MM.1S (cell line): ENCODE data around the gene PIGQ.

Experiments used
- DNase-seq: peaks from one replicate; pipeline ENCODE4 v3.0.0-alpha.2; 2015
- H2AFZ ChIP-seq: fragments of 300-600 bp; sonication (generic); 2 replicates; pipeline ENCODE4 v1.6.0; 2016; ENCODE audit warnings: antibody characterized with exemption, low read length
- H3F3A ChIP-seq: fragments of 300-600 bp; sonication (generic); 2 replicates; pipeline ENCODE4 v1.6.1; 2016; ENCODE audit warnings: mild to moderate bottlenecking, antibody characterized with exemption, low read length, moderate library complexity, mixed read lengths; ENCODE audit not compliant: insufficient read depth
- H3K27ac ChIP-seq: fragments of 300-600 bp; sonication (generic); 2 replicates; pipeline ENCODE4 v1.5.1; 2016; ENCODE audit warnings: mild to moderate bottlenecking, low read length
- H3K27me3 ChIP-seq: fragments of 300-600 bp; sonication (generic); replicated peaks from 2 replicates; pipeline ENCODE4 v1.6.0; 2016; ENCODE audit warnings: low read length; ENCODE audit not compliant: insufficient read depth
- H3K36me3 ChIP-seq: fragments of 300-600 bp; sonication (generic); replicated peaks from 2 replicates; pipeline ENCODE4 v1.6.1; 2016; ENCODE audit warnings: mild to moderate bottlenecking, low read length, mixed read lengths; ENCODE audit not compliant: insufficient read depth
- H3K4me1 ChIP-seq: fragments of 300-600 bp; sonication (generic); 2 replicates; pipeline ENCODE4 v1.6.1; 2016; ENCODE audit warnings: low read length, mixed read lengths
- H3K4me2 ChIP-seq: fragments of 300-600 bp; sonication (generic); 2 replicates; pipeline ENCODE4 v1.6.0; 2016; ENCODE audit warnings: low read depth, low read length
- H3K4me3 ChIP-seq: fragments of 300-600 bp; sonication (generic); 2 replicates; pipeline ENCODE4 v1.5.1; 2016; ENCODE audit warnings: low read length, mixed read lengths
- H3K79me2 ChIP-seq: fragments of 300-600 bp; sonication (generic); 2 replicates; pipeline ENCODE4 v1.6.1; 2016; ENCODE audit warnings: mixed run types, low read length, mixed read lengths
- H3K9ac ChIP-seq: fragments of 300-600 bp; sonication (generic); 2 replicates; pipeline ENCODE4 v1.6.1; 2016; ENCODE audit warnings: low read length, mixed read lengths
- H3K9me2 ChIP-seq: fragments of 300-600 bp; sonication (generic); replicated peaks from 2 replicates; pipeline ENCODE4 v1.6.1; 2016; ENCODE audit warnings: mild to moderate bottlenecking, low read length, mixed read lengths; ENCODE audit not compliant: insufficient read depth
- H3K9me3 ChIP-seq: fragments of 300-600 bp; sonication (generic); replicated peaks from 2 replicates; pipeline ENCODE4 v1.6.1; 2016; ENCODE audit warnings: mild to moderate bottlenecking, low read length, mixed read lengths; ENCODE audit not compliant: insufficient read depth
- H4K20me1 ChIP-seq: fragments of 300-600 bp; sonication (generic); 2 replicates; pipeline ENCODE4 v1.6.1; 2016; ENCODE audit warnings: mild to moderate bottlenecking, low read length, moderate library complexity, mixed read lengths; ENCODE audit not compliant: insufficient read depth
- EZH2 ChIP-seq: fragments of 300-600 bp; sonication (generic); optimal IDR thresholded peaks from 2 replicates; pipeline ENCODE3; 2017; ENCODE audit warnings: low read depth, mild to moderate bottlenecking, antibody characterized with exemption, low read length, mixed read lengths
- EZH2phosphoT487 ChIP-seq: fragments of 300-600 bp; sonication (generic); IDR thresholded peaks from 2 replicates; pipeline ENCODE4 v1.6.1; 2018; ENCODE audit warnings: antibody characterized with exemption, low read length
- TF ChIP-seq, protein P1 (sequence below): fragments of 300-600 bp; sonication (generic); IDR thresholded peaks from 2 replicates; pipeline ENCODE4 v1.5.1; 2016; ENCODE audit warnings: antibody characterized with exemption, low read length, mixed read lengths

Gene PIGQ

DNA sequence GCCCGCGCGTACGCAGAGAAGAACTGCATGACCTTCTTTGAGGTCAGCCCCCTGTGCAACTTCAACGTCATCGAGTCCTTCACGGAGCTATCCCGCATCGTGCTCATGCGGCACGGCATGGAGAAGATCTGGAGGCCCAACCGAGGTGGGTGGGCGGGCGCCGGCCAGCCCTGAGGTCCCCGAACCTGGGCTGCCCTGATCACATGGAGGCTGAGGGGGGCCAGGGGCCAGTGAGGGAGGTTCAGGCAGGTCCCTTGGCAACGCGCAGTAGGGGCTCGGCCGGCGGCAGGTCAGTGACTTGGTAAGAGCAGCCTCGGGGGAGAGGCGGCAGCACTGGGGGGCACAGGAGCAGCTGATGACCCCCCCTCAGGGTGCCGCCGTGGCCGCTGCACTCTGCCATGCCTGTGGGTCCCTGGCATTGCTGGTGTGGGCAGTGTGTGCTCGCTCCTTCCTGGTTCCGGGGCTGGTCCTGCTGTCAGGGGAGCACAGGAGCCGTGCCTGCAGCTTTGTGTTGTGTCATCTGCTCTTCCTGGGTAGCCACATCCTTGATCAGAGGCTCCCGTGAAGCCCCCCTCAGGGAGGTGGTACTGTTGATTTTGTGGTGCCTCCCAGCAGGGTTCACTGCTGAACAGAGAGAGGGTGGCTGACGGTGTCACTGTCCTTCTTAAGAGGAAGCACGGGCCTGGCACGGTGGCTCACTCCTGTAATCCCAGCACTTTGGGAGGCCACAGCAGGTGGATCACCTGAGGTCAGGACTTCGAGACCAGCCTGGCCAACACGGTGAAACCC lies 56.4 kb downstream of the PIGQ start:
- Histone ChIP-seq H3K9me3 (no peaks in the 10 kb centered on the region), H3K27me3 (no peaks in the 10 kb centered on the region), H3K27ac (no peak overlapping the region), H3K4me3 (no peak overlapping the region), H3K9me2 (no peaks in the 10 kb centered on the region), H3K4me1 (no peaks in the 10 kb centered on the region), H3K4me2 (no peak overlapping the region), H3K9ac (no peak overlapping the region), H3K36me3 (no peaks in the 10 kb centered on the region), H3K79me2 (0 out of 2 replicates have a peak, but pooled peaks cover 3% of the 10 kb centered on the region), H3F3A (no peaks in the 10 kb centered on the region), H4K20me1 (no peaks in the 10 kb centered on the region), H2AFZ (no peak overlapping the region)
- TF ChIP-seq EZH2 (no peak), EZH2phosphoT487 (no peak)
- TF ChIP-seq, protein P1, sequence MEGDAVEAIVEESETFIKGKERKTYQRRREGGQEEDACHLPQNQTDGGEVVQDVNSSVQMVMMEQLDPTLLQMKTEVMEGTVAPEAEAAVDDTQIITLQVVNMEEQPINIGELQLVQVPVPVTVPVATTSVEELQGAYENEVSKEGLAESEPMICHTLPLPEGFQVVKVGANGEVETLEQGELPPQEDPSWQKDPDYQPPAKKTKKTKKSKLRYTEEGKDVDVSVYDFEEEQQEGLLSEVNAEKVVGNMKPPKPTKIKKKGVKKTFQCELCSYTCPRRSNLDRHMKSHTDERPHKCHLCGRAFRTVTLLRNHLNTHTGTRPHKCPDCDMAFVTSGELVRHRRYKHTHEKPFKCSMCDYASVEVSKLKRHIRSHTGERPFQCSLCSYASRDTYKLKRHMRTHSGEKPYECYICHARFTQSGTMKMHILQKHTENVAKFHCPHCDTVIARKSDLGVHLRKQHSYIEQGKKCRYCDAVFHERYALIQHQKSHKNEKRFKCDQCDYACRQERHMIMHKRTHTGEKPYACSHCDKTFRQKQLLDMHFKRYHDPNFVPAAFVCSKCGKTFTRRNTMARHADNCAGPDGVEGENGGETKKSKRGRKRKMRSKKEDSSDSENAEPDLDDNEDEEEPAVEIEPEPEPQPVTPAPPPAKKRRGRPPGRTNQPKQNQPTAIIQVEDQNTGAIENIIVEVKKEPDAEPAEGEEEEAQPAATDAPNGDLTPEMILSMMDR: no peak
- DNase-seq: no peak

- H2AFZ ChIP-seq: no peak overlapping the region
- H3K27ac ChIP-seq: no peak overlapping the region
- no peak for DNase-seq
- no peaks in the 10 kb centered on the region for H3K27me3 ChIP-seq
- no peak overlapping the region for H3K4me2 ChIP-seq
- H3K9me2 ChIP-seq: no peaks in the 10 kb centered on the region
- H3K4me1 ChIP-seq: no peaks in the 10 kb centered on the region
- no peaks in the 10 kb centered on the region for H4K20me1 ChIP-seq
- no peaks in the 10 kb centered on the region for H3F3A ChIP-seq
- TF ChIP-seq EZH2 (no peak), EZH2phosphoT487 (no peak)
- TF ChIP-seq, protein P1: no peak
- H3K9ac ChIP-seq: no peak overlapping the region
- H3K9me3 ChIP-seq: no peaks in the 10 kb centered on the region
- no peak overlapping the region for H3K4me3 ChIP-seq
- no peaks in the 10 kb centered on the region for H3K79me2 ChIP-seq
- H3K36me3 ChIP-seq: no peaks in the 10 kb centered on the region
These were observed 57.2 kb downstream of the PIGQ start for GRCh38 chr16:626787-627453.

- DNase-seq: no peak
- H4K20me1 ChIP-seq: no peaks in the 10 kb centered on the region
These were observed 57.9 kb downstream of the PIGQ start for GRCh38 chr16:627454-628239.

More at GRCh38 chr16:627454-628239, 57.9 kb downstream of the PIGQ start:
- no peaks in the 10 kb centered on the region for H3K9me2 ChIP-seq
- H3K4me2 ChIP-seq: no peak overlapping the region
- H3F3A ChIP-seq: no peaks in the 10 kb centered on the region
- no peaks in the 10 kb centered on the region for H3K79me2 ChIP-seq
- H3K9ac ChIP-seq: no peak overlapping the region
- TF ChIP-seq EZH2: no peak
- TF ChIP-seq EZH2phosphoT487: no peak
- TF ChIP-seq, protein P1: no peak
- H3K4me1 ChIP-seq: no peaks in the 10 kb centered on the region
- no peaks in the 10 kb centered on the region for H3K27me3 ChIP-seq
- no peak overlapping the region for H3K27ac ChIP-seq
- H3K36me3 ChIP-seq: no peaks in the 10 kb centered on the region
- H2AFZ ChIP-seq: no peak overlapping the region
- no peak overlapping the region for H3K4me3 ChIP-seq
- H3K9me3 ChIP-seq: no peaks in the 10 kb centered on the region
